Activated CD4-positive, alpha-beta T cell treated with anti-CD3 and anti-CD28 coated beads, Interleukin-2, Interleukin-6, amounts not matched to agents 100 ng/mL and 50 ng/mL, durations not matched to agents 16 hours and 8 hours (primary cell): ENCODE results near the gene KRT17.
A peak's percentile ranks its signal among the peaks of the same experiment; 100 is the strongest.
"Not testable (repeated sequence)": the region's sequence is repeated elsewhere in the genome, so short reads cannot be mapped to it uniquely, and the experiment has no call there.

Source experiments
- DNase-seq: peaks from one replicate; pipeline ENCODE4 v3.0.0-alpha.2; 2020

The KRT17 gene

DNA sequence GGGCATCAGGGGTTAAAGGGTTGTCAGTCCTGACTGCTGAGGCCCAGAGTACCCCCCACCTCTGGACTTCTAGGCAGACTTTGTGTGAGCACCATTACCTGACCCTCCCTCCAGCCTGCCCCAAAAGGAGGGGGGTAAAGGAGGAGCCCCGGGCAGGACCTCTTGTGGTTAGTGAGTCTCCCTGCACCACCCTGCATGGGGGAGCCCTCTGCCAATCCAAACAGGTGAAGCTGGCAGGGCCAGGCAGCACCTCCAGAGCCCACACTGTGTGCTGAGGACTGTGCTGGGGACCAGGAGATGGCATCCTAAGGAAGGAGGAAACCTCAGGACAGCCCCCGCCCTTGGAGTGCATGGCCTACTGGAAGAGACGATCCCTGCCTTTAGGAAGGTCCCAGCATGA, 35.1 kb downstream of the KRT17 start:
- DNase-seq, result no peak

DNA sequence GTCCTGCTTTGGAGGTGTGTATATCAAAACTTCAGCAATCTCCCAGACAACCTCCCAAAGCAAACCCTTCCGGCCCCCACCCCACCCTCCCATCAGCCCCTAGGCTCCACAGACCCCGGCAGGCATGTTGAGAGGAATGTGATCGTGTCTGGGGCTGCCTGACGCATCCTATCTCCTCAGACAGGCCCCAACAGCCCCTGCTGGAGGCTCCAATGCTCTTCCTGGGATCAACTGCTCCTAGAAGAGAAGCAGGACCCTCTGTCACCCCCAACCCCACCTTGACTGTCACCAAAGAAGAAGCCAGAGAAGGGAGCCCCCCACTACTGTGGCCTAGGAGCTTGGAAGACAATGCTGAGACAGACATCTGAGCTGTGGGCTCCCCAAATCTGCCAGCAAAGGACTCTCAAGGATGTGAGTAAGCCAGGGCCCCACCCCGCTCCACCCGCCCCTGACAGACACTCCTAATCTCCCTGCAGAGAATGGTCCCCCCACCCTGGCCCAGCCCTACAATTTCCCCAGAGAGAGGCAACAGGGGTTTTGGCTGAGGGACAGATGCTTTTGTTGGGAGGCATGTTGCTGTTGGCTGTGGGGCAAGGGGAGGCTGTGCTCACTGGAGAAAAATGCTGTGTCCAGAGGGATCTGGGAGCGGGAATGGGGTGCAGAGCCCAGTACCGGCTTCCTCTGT, 36.1 kb downstream of the KRT17 start:
- DNase-seq, result no peak

DNA sequence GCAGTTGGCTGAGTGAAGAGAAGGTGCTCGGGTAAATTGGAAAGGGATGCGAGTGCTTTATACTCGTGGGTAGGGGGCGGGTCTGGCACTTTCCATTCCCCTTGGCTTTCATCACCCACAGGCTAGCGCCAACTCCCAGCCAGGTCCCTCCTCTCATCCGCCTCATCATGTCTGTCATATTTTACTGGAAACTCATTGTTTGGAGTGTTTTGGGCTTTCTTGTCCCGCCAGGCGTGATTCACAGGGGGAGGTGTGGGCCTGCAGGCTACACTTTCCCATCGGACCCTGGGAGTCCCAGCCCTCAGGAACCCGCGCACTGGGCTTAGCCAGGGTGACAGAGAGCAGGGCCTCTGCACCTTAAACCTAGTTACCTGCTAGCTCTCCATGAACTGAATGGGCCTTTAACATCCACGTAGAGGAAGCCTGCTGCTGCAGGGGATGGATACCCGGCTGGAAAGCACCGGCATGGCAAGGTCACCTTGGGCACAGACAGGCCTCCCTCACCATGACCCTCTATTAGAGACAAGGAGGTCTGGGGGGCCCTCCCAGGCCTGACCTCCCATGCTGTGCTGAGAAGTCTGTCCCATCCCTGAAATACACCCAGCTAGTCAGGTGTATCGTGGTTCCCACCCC, 37.4 kb downstream of the KRT17 start, which contains the start of gene KRT14:
TSS of gene KRT14 (minus strand) at position 33 of the 633 bp plus-strand sequence. CDS start 61 bp downstream, outside the sequence.
- DNase-seq, result no peak

DNA sequence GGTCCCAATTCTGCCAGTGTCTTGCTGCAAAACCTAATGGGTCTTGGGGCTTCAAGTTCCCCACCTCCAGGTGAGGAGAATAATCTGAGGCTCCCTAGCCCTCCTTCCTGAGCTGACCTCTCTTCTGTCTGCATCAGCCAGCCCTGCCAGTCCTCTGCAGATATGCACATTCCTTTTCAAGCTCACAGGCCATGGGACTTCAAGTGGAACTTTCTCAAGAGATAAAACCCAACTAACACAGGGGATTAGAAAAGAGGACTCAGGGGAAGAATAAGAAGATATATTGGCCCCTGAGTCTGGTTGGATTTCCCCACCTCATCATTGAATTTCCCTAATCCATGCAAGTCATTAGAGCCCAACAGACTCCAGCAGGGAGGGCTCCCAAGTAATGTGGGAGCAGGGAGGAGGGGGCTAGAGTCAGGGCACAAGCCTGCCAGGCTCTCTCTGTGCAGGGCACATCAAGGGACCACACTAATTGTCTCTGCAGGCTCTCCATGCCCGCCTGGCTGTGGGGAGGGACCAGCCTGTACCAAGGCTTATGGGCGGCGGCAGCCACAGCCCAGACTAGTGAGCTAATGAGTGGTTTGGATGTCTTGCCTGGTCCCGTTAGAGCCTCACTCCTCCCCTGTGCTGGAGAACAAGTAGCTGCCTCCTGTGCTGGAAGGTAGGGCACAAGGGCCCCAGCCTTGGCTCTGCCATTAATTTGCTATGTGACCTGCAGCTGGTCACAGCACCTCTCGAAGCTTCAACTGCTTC, 38.9 kb downstream of the KRT17 start:
- no peak for DNase-seq

DNA sequence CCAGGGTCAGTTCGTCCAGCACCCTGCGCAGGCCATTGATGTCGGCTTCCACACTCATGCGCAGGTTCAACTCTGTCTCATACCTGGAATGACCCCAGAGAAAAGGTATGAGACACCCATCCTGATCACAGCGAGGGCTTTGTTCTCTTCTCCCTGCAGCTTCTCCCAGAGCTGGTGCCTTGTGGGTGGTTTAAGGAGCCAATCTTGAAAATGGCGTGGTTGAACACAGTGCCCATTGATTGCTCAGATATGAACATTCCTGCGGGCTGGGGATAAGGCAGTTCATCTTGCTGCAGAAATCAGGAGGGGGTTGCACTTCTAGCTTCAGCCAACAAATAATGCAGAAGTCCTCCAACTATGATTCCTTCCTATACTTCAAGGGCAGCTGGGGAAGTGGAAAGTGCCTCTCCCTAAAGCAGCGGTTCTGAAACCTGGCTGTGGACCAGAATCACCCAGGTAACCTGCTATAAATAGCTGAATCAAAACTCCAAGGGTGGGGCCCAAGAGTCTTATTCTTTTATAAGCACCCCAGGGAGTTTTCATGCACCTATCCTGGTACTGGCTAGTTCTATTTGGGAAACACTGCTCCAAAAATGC, 39.9 kb downstream of the KRT17 start:
- DNase-seq, result not testable (repeated sequence)

DNA sequence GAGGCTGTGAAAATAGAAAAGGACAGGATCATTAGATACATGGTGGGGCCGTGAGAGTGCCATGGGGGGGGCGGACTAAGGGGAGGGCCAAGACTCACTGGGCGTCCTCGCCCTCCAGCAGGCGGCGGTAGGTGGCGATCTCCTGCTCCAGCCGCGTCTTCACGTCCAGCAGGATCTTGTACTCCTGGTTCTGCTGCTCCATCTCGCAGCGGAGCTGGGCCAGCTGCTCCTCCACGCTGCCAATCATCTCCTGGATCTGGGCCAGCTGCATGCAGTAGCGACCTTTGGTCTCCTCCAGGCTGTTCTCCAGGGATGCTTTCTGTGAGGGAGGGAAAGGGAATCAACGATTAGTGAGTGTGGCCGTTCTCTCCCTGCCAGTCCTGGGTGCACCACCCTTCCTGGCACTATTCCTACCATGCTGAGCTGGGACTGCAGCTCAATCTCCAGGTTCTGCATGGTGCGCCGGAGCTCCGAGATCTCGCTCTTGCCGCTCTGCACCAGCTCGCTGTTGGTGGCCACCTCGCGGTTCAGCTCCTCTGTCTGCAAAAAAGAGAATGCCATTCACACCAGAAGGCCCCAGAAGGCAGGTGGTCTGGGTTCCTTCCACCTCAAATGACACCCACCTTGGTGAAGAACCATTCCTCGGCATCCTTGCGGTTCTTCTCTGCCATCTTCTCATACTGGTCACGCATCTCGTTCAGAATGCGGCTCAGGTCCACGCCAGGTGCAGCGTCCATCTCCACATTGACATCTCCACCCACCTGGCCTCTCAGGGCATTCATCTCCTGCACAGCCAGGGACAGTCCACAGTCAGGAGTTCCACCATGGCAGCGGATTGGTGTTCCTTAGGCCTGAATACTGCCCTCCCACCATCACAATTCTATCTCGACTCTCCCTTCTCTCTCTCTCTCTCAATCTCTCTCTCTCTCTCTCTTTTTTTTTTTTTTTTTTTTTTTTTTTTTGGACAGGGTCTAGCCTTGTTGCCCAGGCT, 40.9 kb downstream of the KRT17 start:
- DNase-seq, result no peak

DNA sequence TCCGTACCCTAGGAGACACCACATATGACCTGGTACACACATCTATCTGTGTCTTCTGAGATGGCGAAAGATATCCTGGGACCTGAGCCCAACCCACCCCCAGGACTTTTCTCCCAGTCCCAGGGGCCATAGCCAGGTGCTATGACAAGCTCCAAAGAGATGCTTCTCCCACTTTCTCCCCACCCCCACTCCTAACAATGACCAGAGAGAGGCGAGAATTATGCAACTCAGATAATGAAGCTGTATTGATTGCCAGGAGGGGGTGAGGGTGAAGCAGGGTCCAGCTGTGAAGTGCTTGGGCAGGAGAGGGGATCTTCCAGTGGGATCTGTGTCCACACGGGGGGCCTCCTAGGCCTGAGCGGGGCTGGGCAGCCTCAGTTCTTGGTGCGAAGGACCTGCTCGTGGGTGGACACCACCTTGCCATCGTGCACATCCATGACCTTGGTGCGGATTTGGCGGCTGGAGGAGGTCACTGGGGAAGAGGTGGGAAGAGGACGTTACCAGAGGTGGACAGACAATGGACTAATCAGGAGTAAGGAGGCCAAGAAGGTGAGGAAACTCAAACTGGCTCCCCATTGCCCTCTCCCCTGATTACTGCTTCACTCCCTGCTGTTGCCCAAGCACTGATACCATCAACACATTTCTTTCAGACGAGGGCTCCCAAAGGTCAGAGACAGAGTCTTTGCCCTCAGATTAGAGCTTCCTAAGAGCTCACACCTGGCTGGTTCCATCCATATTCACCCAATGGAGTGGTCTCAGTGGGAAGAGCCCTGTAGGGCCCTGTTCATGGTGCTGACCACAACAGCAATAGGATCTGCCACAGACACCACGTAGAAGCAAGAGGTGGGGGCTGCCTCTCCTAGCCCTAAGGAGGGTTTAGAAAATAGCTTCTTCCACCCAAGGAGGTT, 42.1 kb downstream of the KRT17 start:
- DNase-seq, result not testable (repeated sequence)

DNA sequence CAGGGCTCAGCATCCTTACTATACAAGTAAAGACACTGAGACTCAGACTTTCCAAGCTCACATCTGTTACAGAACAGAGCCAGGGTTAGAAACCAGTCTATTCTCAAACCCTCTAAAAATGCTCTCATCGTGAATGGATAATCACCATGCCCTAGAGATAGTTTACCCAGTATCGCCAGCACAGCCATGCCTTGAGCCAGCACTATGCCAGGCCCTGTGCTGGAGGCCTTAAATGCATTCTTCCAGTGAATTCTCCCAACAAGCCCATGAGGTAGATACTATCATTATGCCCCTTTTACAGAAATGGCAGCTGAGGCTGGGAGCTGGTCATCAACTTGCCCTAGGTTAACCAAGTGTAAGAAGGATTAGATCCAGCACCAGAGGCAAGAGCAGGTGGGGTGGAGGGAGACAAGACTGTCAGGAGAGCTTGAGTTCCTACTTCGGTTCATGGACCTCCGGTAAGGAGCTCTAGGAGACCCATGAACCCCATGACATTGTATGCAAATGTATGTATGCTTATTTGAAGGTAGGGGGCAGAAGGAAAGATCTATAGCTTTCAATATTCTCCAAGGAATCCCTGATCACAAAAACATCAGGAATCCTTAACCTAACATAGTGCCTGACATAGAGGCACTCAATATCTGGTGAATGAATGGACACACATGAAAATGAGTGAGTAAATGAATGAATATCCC, 42.9 kb downstream of the KRT17 start:
- no peak for DNase-seq

DNA sequence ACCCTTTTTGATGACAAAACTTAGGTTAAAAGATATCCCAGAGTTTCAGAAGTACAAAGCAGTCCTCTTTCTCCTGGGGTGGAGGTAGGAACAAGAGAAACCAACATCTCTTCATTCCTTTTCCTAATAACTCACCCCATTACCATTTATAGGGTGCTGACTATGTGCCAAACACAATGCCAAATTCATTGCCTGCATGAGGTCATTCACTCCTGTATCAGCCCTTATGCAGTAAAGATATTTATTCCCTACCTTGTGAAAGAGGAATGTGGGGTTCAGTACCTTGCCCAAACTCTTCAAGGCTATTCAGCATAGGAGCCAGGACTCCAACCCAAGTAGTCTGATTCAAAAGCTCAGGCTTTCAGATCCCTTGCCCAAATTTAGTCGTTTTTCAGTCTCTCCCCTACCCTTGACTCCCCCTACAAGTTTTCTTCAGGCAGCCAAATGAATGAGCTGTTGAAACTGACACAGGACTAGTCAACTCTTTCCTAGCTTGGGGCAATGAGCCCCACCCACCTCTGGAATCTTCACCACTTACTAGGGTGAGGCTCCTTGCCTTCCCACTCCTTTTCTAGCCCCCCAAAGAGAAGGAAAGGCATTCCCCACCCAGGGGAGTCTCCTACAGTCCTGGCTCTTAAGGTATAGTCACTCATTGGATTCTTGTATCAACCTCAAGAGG, 43.5 kb downstream of the KRT17 start:
- no peak for DNase-seq

DNA sequence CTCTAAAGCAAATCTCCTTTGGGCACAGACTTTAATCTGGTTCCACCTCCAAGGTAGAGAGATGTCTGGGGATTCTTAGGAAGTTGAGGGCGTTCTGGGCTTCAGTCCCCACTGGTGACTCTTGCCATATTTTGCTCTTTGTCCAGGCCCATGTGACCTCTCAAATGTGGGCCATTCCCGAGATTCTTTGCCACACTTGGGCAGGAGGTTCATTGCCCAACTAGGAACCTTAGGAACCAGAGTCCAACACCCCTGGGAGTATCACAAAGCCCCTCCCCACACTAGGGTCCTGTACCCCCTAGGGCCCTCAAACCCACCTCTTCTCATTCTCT, 44.2 kb downstream of the KRT17 start:
- DNase-seq, result no peak

DNA sequence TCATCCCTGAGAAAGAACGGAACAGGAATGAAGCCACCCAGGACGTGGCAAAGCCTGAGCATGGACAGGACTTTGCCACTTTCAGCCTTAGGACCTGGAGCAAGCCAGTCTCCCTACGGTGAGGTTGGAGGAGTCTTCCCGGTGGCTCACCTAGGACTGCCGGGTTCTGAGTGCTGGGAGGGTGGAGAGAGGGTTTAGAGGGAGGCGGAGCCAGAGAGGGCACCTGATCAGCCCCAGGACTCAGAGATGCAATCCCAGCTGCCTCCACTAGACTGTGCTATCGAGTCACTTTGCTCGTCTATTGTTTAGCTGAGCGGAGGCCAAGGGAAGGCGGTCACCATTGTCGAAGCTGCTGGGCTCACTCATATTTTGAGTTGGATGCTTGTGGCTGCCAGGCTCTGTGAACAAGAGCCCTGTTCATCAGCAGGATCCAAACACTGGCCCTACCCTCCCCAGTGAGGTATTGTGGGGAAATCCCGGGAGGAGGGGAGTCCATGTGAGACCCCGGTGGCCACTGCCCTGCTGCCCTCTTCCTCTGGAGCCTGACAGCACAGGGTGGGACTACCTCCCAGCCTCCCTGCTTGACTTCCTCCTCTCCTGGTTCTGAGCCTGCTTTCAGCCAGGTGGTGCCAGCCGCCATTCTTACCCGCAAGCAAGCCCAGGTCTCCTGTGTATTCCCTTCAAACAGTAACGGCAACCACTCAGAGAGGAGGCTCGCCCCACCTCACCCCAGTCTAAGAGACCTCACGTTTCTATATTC, 44.7 kb downstream of the KRT17 start:
- peak; percentile 86 for DNase-seq

DNA sequence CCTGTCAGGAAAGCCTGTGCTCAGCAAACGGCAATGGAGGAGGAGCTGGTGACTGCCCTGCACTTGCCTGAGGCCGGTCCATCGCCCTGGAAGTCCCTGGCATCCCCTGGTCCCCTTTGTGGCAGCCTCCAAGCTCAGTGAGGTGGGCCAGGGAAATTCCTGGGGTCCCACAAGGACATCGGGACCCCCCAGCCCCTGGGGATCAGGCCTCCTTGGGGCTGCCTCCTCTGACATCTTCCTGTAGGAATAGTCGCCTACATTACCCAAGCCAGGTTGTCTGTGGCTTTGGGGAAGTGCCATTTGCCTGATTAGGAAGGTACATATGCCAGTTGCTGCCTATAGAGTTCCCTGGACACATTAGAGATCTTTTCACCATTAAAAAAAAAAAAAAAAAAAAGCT, 45.4 kb downstream of the KRT17 start:
- no peak for DNase-seq

DNA sequence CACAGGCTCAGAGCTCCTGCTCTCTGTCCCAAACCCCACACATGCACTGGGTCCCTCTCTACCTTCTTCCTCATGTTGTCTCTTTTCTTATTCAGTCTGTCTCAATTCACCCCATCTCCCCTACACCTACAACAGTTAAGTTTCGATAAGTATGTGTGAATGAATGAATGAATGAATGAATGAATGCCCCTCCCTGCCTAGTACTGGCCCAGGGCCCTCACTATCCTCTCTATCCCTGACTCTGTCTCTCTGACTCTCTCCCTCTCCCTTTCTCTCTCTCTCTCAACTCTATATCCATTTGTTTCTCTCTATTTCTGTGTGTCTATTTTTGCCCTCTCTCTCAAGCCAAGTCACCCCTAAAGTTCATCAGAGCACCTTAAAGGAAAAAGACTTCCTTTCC, 45.8 kb downstream of the KRT17 start:
- no peak for DNase-seq

DNA sequence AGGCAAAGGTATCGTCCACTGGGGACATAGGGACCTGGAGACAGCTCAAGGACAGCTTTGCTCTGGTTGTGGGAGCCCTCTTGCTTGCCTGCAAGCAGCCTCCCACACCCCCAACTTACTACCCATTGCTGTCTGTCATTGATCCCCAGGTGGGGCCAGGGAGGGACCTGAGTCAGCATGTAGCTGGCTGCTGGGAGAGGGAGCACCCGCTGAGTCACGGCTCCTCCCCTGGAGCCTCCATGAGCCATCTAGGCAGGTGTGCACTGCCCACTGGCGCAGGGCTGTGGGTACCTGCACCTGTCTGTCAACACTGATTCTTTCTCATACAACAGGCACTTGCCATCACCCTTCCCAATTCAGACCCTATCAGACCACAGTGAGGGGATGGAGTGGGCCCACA, 47.6 kb downstream of the KRT17 start:
- not testable (repeated sequence) for DNase-seq

DNA sequence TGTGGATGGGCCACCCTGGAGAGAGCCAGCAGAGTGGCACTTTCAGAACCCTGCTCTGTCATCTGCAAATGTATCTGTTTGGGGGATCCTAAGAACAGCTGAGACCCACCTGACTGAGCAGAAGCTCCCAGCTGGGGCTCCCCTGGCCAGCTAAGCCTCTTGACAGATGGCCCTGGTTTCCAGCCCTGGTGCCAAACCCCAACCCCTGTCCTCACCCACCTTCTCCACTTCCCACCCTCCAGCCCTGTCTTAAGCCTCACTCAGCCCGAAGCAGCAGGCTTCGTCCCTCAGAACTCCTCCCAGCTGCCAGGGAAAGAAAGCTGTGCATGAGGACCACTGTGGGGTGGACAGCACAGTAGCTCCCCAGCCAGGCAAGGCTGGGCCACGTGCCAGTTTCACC, 49.0 kb downstream of the KRT17 start:
- DNase-seq, result no peak

DNA sequence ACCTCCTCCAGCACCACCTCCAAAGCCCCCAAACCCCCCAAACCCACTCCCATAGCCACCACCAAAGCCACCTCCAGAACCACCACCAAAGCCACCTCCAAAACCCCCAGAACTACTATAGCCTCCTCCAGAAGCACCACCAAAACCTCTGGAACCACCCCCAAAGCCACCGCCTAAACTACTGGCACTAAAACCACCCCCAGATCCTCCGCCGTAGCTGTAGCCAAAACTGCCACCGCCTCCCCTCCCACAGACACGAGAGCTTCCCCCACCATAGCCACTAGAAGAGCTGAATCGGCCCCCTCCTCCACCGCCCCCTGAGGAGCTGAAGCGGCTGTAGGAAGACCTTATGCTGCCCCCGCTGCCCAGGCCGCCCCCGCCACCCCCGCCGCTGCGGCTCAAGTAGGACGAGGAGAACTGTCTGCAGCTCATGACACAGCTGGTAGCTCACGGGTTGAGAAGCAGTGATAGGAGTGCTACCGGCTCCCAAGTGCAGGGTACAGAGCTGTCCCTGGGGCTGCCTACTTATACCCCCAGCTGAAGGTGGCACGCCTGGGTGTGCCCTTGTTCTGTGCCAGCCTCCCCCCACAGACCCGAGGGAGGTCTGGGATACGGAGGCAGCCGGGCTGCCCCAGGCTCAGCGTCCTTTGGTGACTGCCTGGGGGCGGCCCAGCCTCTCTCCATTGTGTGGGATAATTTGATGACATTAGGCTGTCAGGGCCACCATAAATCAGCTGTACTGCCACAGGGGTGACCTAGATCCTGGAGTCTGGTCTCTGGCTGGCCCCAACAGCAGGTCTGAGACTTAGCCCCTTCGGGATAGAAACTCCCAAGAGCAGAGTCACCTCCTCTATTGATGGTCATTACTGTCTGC, 52.6 kb downstream of the KRT17 start, which contains the start of gene KRT9:
TSS of gene KRT9 (minus strand) at position 499 of the 874 bp plus-strand sequence. CDS start at position 432, 67 bp downstream.
- no peak for DNase-seq
